Measurements from ENCODE around the gene UBL7. TPM values are rescaled to one million over a fixed set of nuclear protein-coding genes. Genes with fewer than 3 reads are reported as not detected.

The UBL7 gene
- total RNA-seq, 1 experiment from 2014 or later, result 47.5 TPM

DNA sequence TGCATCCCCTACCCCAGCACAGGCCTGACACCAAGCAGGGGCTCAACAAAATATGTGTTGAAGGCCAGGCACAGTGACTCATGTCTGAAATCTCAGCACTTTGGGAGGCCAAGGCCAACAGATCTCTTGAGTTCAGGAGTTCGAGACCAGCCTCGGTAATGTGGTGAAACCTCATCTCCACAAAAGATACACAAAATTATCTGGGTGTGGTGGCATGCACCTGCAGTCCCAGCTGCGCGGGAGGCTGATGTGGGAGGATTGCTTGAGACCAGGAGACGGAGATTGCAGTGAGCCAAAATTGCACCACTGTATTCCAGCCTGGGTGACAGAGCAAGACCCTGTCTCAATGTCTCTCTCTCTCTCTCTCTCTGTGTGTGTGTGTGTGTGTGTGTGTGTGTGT is 62.8 kb downstream of the UBL7 start:
- Histone ChIP-seq H3K79me1 (ENCODE audit: insufficient read depth, low read depth, low read length, poor library complexity, severe bottlenecking) (no peaks in the 10 kb centered on the region), H2BK5ac (ENCODE audit: insufficient read length, low read length) (no peak overlapping the region), H3K27me3 (ENCODE audit: insufficient read depth, low read length) (no peaks in the 10 kb centered on the region), H3K4ac (ENCODE audit: low read depth, low read length) (no peak overlapping the region), H2AK5ac (ENCODE audit: insufficient read length, low read length) (no peak overlapping the region), H3K56ac (ENCODE audit: insufficient read length, low read depth, low read length) (no peak overlapping the region), H3K9me3 (ENCODE audit: control insufficient read depth, low read depth, low read length) (no peaks in the 10 kb centered on the region), H3K14ac (ENCODE audit: insufficient read depth, low read length) (no peak overlapping the region), H4K20me1 (ENCODE audit: control insufficient read depth, insufficient read depth, insufficient read length) (no peaks in the 10 kb centered on the region), H3K23me2 (ENCODE audit: insufficient read length, low read depth, low read length, poor library complexity, severe bottlenecking) (no peaks in the 10 kb centered on the region), H2BK12ac (ENCODE audit: insufficient read length, low read depth, low read length) (no peak overlapping the region), H3T11ph (ENCODE audit: low read length) (no peak overlapping the region), H2BK15ac (ENCODE audit: low read depth, low read length) (no peak overlapping the region), H3K4me1 (ENCODE audit: insufficient read depth, low read length) (peaks cover 5% of the 10 kb centered on the region; the same call in 1 of the 2 replicates), H4K5ac (ENCODE audit: insufficient read length, low read depth, low read length) (no peak overlapping the region), H4K8ac (replicated peaks; ENCODE audit: insufficient read length, low read depth, low read length) (no peak overlapping the region), H3K79me2 (ENCODE audit: insufficient read depth, low read length) (no peaks in the 10 kb centered on the region), H2AFZ (ENCODE audit: low read length) (no peak overlapping the region), H2BK20ac (ENCODE audit: low read depth, low read length, poor library complexity, severe bottlenecking) (no peak overlapping the region), H3K18ac (ENCODE audit: insufficient read length, low read depth, low read length) (no peak overlapping the region), H2BK120ac (ENCODE audit: low read depth, low read length, poor library complexity, severe bottlenecking) (no peak overlapping the region), H3K27ac (ENCODE audit: insufficient read length, low read depth, low read length) (no peak overlapping the region), H3K23ac (ENCODE audit: insufficient read length, low read depth, low read length) (no peak overlapping the region), H3K4me2 (ENCODE audit: insufficient read depth, insufficient read length, low read length) (no peak overlapping the region), H3K9ac (ENCODE audit: extremely low read depth, insufficient read length, low read length) (no peak overlapping the region), H4K91ac (ENCODE audit: insufficient read length, low read depth, low read length) (no peak overlapping the region)
- WGBS (ENCODE audit: extremely low coverage, insufficient read length, low lambda C conversion rate), result no CpG with 5 or more reads among the region's 5 CpGs
- Mint-ChIP-seq H3K27ac (no peak overlapping the region; a peak in 2 of 7 replicates), H3K36me3 (ENCODE audit: insufficient read depth in 1 of 3, low read depth in 3 of 3) (no peaks in the 10 kb centered on the region), H3K4me1 (peaks cover 15 to 23% of the 10 kb centered on the region in 2 experiments), H3K4me3 (no peak overlapping the region), H3K27me3 (ENCODE audit: low read depth) (peaks cover 5% of the 10 kb centered on the region), H3K9me3 (no peaks in the 10 kb centered on the region)
- DNase-seq, result no peak
- TF ChIP-seq, protein P1, sequence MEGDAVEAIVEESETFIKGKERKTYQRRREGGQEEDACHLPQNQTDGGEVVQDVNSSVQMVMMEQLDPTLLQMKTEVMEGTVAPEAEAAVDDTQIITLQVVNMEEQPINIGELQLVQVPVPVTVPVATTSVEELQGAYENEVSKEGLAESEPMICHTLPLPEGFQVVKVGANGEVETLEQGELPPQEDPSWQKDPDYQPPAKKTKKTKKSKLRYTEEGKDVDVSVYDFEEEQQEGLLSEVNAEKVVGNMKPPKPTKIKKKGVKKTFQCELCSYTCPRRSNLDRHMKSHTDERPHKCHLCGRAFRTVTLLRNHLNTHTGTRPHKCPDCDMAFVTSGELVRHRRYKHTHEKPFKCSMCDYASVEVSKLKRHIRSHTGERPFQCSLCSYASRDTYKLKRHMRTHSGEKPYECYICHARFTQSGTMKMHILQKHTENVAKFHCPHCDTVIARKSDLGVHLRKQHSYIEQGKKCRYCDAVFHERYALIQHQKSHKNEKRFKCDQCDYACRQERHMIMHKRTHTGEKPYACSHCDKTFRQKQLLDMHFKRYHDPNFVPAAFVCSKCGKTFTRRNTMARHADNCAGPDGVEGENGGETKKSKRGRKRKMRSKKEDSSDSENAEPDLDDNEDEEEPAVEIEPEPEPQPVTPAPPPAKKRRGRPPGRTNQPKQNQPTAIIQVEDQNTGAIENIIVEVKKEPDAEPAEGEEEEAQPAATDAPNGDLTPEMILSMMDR (conservative IDR thresholded peaks at IDR 0.05), result no peak

All from H9 (cell line).